ENCODE measurements around the gene MLPH.
A peak's percentile ranks its signal among the peaks of the same experiment; 100 is the strongest.

The MLPH gene

DNA sequence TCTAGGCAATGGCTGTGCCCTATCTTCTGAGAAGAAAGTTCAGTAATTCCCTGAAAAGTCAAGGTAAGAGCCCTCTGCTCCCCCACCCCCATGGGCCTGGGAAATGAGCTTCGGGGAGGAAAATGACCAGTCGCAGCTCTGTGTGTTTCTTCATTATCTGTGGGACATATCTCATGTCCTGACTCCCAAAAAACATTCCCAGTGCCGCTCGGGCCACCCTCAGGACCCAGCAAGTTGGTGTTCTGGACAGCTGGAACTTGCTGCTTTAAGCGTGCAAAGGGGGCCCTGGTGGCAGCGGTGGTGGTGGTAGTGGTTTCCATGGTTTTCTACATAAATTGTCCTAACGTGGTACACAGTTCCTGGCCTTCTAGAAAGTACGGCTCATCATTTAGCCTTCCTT is 62.2 kb downstream of the MLPH start:
- DNase-seq = no peak

DNA sequence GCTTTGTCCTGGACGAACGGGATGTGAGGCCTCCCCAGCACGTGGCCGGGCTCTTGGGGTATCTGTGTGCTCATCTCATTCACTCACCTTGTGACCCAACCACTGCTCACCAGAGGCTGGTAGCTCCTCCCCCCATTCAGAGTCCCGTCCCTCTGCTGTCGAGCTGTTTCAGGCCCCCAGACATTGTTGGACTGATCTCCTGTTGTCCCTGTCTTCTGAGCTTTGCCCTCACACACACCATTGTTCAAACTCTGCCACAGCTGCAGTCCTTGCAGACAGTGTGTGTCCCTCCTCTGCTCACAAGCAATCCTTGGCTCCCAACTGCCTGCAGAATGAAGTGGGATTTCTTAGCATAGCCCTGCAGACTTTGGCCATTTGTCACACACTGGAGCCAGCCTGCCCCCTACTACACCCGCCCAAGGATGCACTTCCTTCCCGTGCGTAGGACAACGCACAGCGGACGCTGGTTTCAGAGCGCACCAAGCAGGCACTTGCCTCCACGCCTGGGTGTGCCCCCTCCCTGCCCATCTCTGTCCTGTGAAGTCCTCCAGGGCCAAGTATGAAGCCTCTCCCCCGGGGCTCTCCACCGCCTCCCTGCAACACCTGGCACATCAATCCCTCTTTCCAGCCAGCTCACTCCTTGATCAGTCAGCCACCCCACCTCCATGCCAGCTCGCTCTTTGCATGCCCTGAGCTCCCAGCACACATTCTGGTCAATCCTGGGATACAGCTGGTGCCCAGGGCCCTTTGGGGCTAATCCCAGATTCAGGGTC is 62.8 kb downstream of the MLPH start:
- DNase-seq = no peak

DNA sequence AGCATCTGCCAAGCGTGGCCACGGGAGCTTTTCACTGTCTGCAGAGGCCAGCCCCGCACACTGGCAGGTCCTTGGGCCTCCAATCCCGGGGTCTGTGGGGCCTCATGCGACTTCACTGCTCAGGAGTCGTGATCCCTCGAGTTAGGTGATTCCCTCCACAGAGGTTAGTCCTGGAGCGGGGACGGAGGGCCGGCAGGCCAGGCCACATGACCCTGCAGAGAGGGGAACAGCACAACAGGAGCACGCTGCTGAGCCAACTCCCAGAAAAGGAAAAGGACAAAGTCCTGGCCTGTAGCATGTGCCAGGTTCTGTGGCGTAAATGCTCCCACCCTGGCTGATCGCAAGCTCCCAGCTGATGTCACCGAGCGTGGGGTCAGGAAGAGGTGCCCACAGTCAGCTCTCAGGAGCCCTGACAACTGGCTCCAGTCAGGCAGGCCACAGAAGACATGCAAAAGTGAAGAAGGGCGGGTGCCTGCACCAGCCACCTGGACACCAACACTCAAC is 64.1 kb downstream of the MLPH start:
- DNase-seq = no peak

DNA sequence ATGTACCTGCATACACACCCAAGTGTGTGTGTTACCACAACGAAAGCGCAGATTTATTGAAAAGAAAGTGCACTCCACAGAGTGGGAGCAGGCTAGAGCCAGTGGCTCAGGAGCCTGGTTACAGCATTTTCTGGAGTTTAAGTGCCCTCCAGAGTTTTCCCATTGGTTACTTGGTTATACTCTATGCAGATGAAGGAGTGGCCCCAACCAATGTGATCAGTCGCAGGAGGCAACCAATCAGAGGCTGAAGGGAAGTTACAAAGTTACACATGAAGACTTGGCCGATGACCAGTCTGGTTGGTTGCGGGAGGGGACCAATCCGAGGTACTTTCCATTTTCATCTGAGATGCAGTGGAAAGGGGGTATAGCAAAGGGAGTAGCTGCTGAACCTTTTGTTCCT is 65.9 kb downstream of the MLPH start:
- peak in 1 of 2 donors; percentile 7 for DNase-seq

DNA sequence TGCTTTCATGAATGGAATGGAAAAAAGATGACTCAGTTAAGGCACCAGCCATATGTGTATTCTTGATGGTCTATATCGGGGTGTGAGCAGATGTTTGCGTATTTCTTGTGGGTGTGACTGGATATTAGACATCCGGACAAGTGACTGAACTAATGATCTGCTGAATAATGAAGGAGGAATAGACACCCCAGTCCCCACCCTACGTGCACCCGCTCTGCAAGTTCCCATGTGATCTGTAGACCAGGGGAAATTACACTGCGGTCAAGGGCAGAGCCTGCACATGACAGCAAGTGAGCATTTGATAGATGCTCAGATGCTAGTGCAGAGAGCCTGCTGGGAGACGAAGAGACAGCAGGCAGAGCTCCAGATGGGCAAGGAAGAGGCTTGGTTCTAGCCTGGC is 66.9 kb downstream of the MLPH start:
- DNase-seq = no peak

DNA sequence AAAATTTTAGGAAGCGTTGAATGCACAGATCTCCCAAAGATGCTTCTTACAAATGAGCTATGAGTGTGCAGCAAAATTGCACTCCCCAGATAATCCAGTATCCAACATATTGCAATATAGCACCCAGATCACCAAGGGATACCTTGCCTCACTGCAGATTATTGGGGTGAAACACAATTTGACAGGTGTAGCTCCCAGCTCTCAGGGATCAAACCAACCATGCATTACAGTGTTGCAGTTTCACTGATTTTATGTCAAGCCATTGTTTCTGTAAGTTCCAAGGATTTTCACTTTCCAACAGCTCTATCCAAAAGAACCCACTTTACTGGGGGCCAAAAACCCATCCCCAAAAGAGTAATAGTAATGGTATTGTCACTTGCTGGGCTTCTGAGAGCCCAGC is 68.5 kb downstream of the MLPH start:
- no peak for DNase-seq

DNA sequence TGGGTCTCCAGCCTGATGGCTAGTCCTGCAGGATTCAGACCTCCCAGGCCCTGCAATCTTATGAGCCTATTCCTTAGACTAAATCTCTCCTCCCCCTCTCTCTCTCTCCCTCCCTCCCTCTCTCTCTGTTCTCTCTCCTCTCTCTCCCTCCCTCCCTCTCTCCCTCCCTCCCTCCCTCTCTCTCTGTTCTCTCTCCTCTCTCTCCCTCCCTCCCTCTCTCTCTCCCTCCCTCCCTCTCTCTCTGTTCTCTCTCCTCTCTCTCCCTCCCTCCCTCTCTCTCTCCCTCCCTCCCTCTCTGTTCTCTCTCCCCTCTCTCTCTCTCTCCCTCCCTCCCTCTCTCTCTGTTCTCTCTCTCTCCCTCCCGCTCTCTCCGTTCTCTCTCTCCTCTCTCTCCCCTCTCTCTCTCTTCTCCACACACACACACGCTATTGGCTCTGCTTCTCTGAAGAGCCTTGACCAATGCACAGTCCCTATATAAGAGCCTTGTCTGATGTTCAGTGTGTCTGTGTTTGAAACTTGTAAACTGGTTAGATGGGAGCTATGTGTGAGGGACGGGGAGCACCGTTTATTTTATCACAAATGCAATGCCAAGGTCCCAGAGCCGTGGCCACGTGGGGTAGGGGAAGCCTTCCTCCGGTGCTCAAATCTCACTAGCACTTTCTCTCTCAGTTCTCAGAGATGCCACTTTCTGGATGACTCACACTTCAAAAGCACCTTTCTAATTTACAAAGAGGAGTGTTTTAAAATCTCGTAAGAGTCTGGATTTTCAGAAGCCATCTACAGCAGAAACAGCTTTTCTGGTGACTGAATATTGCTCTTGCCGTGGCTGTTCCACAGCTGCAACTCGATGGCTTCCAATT is 70.0 kb downstream of the MLPH start:
- no peak for DNase-seq

DNA sequence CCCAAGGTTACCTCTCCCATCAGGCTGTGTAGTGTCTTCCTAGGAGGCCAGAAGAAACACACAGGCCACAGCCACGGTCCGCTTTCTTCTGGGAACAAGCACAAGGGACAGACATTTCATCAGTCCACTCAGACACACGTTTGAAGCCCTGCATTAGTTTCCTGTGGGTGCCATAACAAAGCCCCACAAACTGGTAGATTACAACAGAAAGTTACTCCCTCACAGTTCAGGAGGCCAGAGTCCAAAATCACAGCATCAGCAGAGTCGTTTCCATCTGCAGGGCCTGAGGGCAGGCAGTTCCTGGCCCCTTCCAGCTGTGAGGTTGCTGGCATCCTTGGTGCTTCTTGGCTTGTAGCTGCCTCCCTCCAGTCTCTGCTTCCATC is 70.6 kb downstream of the MLPH start:
- no peak for DNase-seq

DNA sequence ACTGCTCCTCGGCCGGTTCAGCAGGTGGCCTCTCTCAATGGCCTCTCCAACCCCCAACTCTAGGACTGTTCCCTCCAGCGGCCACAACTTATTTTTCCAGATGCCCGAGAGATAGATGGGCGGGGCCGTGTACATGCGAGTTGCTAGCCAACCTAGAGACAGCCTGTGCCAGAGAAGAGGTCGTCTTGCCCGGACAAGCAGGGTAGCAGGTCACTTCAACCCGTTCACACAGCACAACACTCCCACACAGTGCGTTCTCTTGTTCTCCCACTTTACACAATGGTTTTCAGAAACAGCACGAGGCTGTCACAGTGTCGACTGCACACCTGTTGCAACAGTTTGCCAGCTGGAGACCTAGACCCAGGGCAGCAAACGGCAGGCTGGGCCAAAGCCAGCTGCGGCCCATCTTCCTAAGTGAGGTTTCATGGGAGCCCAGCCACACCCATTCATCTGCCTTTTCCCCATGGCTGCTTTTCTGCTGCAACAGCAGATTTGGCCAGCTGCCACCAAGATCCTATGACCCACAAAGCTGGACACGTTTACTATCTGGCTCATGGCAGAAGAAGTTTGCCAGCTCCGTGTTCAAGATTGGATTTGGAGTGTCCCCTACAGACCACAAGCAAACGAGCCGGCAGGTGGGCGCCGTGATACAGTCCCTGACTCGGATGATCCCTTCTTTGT is 72.0 kb downstream of the MLPH start:
- no peak for DNase-seq

DNA sequence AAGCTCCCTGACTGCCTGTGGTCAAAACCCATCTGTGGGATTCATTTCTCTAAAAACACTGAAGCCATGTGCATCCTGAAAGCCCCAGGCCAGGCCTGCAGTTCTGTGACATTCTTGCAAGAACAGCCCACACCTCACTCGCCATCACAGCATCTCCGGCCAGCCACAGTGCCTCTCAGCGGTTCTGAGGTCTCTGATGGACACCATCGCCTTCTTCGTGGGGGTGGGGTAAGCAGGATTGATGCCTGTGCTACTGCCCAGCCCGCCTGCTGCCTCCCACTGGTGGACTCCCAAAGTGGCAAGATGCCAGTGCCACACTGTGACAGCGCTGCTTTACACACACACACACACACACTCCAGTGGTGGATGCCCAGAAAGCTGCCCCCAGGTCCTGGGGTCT is 74.2 kb downstream of the MLPH start:
- DNase-seq = no peak

DNA sequence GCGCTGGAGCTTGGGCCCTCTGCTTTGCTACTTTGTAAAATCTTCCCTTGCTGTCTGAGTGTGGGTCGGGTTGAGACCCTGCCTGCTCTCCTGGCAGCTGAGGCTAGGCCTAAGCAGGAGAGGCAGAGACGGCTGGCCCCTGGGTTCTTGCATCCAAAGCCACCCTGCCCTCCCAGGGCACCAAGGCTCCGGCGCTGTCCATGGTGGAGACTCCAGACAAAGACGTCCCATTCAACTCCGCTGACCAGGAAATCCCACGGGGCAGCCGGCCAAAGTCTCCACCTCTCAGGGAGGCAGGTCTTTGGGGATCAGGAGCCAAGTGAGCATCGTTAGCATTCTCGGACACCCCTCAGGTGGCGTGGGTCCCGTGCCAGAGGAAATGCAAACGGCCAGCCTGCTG is 76.8 kb downstream of the MLPH start:
- DNase-seq = no peak

DNA sequence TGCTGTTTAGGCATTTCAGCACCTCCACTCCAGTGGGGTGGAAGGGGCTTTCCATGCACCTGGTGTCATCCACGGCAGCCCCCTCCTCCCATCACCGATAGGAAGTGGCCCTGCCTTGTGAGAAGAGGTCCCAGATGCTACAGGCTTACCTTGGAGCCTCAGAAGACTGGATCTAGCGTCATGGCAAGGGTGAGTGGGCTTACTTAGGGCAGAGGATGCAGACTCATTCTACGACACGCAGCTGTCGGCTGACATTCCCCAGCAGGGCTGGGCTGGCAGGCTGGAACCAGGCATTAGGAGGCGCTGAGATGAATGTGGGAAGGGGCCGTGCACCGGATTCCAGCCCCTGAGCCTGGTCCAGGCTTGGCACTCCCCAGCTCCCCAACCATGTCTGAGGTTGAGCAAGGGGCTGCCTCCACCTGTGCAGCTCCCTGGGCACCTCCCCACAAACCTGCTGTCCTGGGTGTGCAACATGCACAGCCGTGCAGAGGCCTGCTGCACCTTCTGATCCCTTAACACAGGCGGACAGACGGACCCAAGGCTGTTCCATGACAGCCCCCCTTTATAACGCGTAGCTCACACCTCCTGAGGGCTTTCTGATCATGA is 77.6 kb downstream of the MLPH start:
- no peak for DNase-seq

DNA sequence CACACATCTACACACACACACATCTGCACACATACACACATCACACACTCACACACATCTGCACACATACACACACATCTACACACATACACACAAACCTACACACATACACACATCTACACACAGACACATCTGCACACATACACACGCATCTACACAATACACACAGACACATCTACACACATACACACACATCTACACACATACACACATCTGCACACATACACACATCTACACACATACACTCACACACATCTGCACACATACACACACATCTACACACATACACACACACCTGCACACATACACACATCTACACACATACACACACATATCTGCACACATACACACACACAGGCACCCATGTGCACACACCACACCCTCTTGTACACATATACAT is 78.9 kb downstream of the MLPH start:
- DNase-seq = no peak

DNA sequence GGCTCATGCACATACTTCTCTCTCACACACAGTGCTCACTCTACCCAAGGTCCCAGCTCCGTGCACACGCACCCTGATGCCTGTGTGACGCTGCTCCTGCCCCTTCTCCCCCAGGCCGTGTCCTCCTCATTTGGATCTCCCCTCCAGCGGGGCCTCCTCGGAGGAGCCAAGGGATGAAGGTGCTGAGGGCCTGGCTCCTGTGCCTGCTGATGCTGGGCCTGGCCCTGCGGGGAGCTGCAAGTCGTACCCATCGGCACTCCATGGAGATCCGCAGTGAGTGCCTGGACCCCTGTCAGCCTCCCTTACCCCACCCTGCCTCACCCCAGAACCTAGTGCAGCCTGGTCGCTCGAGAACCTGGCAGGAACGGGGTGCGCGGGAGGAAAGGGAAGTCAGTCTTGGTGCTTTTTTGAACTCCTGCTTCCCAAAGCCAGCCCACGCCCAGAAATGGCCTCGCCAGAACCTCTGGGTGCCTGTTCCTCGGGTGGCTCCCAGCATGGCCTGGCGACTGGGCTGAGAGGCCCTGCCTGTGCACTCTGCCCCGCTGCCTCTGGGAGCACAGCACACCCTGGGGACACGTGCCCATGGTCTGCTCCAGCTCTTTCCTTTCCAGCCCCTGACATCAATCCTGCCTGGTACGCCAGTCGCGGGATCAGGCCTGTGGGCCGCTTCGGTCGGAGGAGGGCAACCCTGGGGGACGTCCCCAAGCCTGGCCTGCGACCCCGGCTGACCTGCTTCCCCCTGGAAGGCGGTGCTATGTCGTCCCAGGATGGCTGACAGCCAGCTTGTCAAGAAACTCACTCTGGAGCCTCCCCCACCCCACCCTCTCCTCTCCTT is 79.6 kb downstream of the MLPH start, which contains the start of gene PRLH:
Gene PRLH, plus strand, starts transcription at position 174 of the 835 bp plus-strand sequence. Its CDS starts 0 bp downstream, at position 174.
- DNase-seq = no peak

DNA sequence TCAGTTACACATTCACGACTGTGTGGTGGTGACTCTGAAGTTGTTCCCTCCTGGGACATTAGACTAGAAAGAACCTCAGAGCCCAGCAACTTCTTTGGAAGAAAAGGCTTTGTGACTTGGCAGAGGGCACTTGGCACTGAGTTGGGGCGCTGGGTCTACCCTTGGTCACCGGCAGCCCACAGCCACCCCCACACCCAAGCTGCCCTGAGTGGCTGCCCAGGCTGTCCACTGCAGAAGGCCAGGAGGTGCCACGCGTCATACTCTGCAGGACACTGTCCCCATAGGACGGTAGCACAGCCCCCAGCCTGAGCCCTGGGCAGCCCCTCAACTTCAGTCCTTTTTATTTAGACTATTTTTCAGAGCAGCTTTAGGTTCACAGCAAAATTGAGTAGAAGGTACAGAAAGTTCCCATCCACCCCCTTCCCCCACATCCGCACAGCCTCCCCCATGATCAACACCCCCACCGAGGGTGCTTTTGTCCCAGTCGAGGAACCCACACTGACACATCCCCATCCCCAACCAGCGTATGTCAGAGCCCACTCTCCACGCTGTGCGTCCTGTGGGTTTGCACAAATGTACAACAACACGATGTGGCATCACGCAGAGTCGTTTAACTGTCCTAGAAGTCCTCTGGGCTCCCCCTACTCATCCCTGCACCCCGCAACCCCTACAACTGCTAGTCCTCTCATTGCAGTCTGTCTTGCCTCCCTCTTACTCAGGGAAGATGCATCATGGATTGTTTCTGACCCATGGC is 80.4 kb downstream of the MLPH start:
- no peak for DNase-seq

DNA sequence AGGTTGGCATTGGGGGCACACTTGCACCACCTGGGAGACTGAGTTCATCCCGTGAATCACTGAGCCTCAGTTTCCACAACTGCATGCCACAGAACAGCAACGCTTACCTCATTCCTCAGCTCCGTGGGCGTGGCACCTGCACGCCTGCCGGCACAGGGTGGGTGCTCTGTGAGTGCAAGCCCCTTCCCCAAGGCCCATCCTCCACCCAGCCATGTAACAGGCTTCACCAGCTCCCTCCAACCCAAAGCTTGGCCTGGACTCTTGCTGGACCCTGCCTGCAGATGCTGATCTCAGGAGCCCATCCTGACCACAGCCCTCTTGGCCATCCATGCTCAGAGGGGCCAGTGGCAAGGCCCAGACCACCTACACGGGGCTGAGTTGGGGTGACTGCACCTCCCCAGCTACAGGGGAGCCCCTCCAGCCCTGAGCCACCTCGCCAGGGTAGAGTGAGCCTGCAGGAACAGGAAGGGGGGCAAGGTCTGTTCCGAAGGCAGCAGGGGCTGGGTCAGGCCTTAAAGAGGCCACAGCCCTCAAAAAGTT is 81.1 kb downstream of the MLPH start:
- DNase-seq = no peak

DNA sequence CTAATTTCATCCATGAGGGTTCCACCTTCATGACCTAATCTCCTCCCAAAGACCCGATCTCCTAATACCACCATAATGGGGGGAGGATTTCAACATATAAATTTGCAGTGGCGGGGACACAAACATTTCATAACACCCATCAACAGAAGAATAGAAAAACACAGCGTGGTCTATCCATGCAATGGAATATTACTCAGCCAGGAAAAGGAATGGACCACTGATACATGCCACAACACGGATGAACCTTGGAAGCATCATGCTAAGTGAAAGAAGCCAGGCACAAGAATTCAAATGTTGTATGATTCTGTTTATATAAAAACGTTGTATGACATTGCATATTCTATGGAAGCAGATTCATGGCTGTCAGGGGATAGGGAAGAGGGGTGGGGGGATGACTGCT is 82.0 kb downstream of the MLPH start:
- no peak for DNase-seq

DNA sequence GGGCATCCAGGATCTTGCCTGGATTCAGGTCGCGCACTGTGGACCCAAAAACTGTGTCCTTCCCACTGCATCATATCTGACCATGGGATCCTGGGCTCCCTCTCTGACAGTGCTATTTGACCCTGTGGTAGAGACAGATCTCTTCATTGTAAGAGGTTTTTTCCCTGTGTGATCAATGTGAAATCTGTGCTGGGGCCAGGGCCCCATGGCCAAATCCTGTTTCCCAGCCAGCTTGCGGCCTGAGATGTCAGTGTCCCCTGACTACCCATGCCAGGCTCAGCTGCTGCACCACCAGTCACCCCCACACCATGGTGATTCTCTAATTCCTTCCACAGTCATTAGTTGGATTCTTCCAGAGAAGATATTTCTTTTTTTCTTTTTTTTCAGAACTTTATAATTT is 82.8 kb downstream of the MLPH start:
- DNase-seq = no peak

DNA sequence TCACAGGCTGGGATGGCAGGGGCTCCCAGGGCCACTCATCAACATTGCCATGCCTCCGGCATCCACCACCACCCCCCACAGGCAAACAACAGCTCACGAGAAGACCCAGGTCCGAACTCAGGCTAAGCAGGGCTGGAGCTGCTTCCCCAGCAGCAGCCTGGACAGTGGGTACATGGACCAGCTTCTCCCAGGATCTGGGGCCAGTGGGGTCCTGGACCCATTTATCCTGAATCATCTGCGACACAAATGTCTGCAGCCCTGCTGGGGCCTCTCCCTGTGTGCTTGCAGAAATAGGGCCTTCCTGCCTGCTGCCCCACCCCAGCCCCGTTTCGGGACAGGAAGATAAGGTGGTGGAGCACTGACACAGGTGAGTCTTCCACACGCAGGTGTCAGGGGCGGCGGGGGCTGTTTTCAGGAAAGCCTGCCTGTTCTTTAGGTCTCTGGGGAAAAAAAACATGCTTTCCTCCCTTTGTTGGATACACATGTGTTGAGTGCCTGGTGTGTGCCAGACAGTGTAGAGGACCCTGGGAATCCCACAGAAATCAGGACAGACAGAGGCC is 83.8 kb downstream of the MLPH start:
- no peak for DNase-seq

DNA sequence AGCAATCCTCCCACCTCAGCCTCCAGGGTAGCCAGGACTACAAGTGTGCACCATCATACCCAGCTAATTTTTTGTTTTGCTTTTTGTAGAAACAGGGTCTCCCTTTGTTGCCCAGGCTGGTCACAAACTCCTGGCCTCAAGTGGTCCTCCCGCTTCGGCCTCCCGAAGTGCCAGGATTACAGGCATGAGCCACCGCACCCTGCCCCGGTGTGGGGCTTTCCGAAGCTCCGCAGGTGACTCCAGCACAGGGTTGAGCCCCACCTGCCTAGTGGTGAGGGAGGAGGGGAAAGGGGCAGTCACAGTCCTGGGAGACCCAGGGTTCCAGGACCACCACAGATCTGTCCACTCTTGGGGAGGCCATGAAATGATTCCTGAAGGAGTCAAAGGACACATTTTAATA is 84.5 kb downstream of the MLPH start:
- DNase-seq = no peak
